ENCODE measurements around the gene ARHGAP10. TPM values are rescaled to one million over a fixed set of nuclear protein-coding genes. Genes with fewer than 3 reads are reported as not detected.

ARHGAP10 gene
- total and polyA plus RNA-seq, 10 of the 15 experiments (the other 5 are each of a cell fraction or from before 2014, with no cell fraction given), result 1.3 to 25.8 (median 17.2) TPM

- ChIA-PET CTCF (interaction anchor here (0.6 to 4.1 kb wide), 8 partner anchors 18 to 127 kb away, joined by 3 to 33 read pairs (median 3); no protein-coding TSS in a partner anchor), SMC1A (ENCODE audit: uncharacterized antibody, unreplicated experiment) (interaction anchor here (0.6 to 5.0 kb wide), 14 partner anchors 8 to 126 kb away, joined by 3 to 42 read pairs (median 3); no protein-coding TSS in a partner anchor), RAD21 (ENCODE audit: unreplicated experiment) (interaction anchor here (0.6 to 2.0 kb wide), 5 partner anchors 28 to 127 kb away, joined by 3 to 12 read pairs (median 3); no protein-coding TSS in a partner anchor), POLR2A (interaction anchor here (0.8 to 2.6 kb wide), 6 partner anchors 8 to 72 kb away, joined by 3 to 9 read pairs (median 4); no protein-coding TSS in a partner anchor)
- Histone ChIP-seq H3K79me2 (ENCODE audit: control insufficient read depth, insufficient read depth, low read length) (peaks cover 89% of the 10 kb centered on the region), H3K36me3 (ENCODE audit: control insufficient read depth in 2 of 2, insufficient read depth in 2 of 2, low read length in 1 of 2) (peaks cover 0 to 3% of the 10 kb centered on the region in 2 experiments; a peak in 2 of 4 replicates), H2AFZ (ENCODE audit: control insufficient read depth, low read depth, low read length) (no peak overlapping the region), H3K4me3 (no peak overlapping the region), H3K4me1 (ENCODE audit: control insufficient read depth, insufficient read depth, low read length) (peaks cover 14% of the 10 kb centered on the region), H3K27ac (ENCODE audit: control insufficient read depth, insufficient read depth) (no peak overlapping the region), H3K27me3 (replicated peaks in 1 of 2; ENCODE audit: control insufficient read depth in 2 of 2, insufficient read depth in 2 of 2, low read length in 1 of 2) (no peaks in the 10 kb centered on the region), H3K9me3 (replicated peaks; ENCODE audit: control insufficient read depth, insufficient read depth, low read length) (no peaks in the 10 kb centered on the region), H3K9ac (ENCODE audit: control insufficient read depth, insufficient read depth, low read length) (no peak overlapping the region), H3K4me2 (ENCODE audit: control insufficient read depth, insufficient read depth) (no peak overlapping the region), H4K20me1 (ENCODE audit: control insufficient read depth, insufficient read depth) (no peaks in the 10 kb centered on the region)
- BruUV-seq (replicated peaks), result no TSS peak
- intact Hi-C loops (cut with micrococcal nuclease; ENCODE audit: unreplicated experiment), result no loop called here
- ATAC-seq, result no peak
- no peak for DNase-seq (ENCODE audit: low read depth, low spot score)
- in situ Hi-C loops (cut with MboI), result no loop called here
- WGBS (ENCODE audit: insufficient coverage, insufficient replicate concordance, low lambda C conversion rate, missing lambda C conversion rate), result 97% methylated on average over 5 of the region's 7 CpGs
- TF ChIP-seq SREBF2 (IDR thresholded peaks at IDR 0.05; ENCODE audit: low read length) (no peak), DPF2 (IDR thresholded peaks at IDR 0.05) (no peak), REST (IDR thresholded peaks at IDR 0.05; ENCODE audit: low read depth, low read length) (no peak), CHD2 (IDR thresholded peaks at IDR 0.05; ENCODE audit: borderline replicate concordance, low read depth, low read length) (no peak), PRDM15 (CRISPR knock-in tag; IDR thresholded peaks at IDR 0.05) (no peak), HDAC2 (IDR thresholded peaks at IDR 0.05) (no peak), TCF7 (IDR thresholded peaks at IDR 0.05; ENCODE audit: borderline replicate concordance) (no peak), EGR1 (IDR thresholded peaks at IDR 0.05; ENCODE audit: borderline replicate concordance in 1 of 2, low read depth in 2 of 2, low read length in 2 of 2) (no peak)
- no peak for FAIRE-seq
Measured at GRCh38 chr4:147739239-147739823, 7.4 kb downstream of the ARHGAP10 start.

All from GM12878 (cell line).